Measurements from ENCODE around the gene FGF18.

Gene FGF18

DNA sequence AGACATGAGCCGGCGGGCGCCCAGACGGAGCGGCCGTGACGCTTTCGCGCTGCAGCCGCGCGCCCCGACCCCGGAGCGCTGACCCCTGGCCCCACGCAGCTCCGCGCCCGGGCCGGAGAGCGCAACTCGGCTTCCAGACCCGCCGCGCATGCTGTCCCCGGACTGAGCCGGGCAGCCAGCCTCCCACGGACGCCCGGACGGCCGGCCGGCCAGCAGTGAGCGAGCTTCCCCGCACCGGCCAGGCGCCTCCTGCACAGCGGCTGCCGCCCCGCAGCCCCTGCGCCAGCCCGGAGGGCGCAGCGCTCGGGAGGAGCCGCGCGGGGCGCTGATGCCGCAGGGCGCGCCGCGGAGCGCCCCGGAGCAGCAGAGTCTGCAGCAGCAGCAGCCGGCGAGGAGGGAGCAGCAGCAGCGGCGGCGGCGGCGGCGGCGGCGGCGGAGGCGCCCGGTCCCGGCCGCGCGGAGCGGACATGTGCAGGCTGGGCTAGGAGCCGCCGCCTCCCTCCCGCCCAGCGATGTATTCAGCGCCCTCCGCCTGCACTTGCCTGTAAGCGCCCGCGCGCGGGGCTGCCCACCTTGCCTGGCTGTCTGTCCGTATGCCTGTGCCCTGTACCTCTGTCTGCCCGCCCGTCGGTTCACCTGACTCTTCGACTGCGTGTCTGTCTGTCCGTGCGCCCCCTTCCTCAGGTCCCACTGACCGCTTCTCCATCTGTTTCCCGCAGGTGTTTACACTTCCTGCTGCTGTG is 412 bp downstream of the FGF18 start:
- H3K9ac ChIP-seq (ENCODE audit: low read depth, low read length): no peak overlapping the region
- H3K4me1 ChIP-seq (ENCODE audit: control insufficient read depth, insufficient read depth, low read length): peaks cover 12% of the 10 kb centered on the region
- no peaks in the 10 kb centered on the region for H3K36me3 ChIP-seq (ENCODE audit: control insufficient read depth, insufficient read depth, low read length)
- H3K27me3 ChIP-seq (ENCODE audit: control insufficient read depth, insufficient read depth, low read length): peaks cover 28% of the 10 kb centered on the region
- H3K4me3 ChIP-seq (ENCODE audit: low read depth, low read length): peak overlapping the region; percentile 50
- no peaks in the 10 kb centered on the region for H3K9me3 ChIP-seq (ENCODE audit: control insufficient read depth, insufficient read depth, low read length)

DNA sequence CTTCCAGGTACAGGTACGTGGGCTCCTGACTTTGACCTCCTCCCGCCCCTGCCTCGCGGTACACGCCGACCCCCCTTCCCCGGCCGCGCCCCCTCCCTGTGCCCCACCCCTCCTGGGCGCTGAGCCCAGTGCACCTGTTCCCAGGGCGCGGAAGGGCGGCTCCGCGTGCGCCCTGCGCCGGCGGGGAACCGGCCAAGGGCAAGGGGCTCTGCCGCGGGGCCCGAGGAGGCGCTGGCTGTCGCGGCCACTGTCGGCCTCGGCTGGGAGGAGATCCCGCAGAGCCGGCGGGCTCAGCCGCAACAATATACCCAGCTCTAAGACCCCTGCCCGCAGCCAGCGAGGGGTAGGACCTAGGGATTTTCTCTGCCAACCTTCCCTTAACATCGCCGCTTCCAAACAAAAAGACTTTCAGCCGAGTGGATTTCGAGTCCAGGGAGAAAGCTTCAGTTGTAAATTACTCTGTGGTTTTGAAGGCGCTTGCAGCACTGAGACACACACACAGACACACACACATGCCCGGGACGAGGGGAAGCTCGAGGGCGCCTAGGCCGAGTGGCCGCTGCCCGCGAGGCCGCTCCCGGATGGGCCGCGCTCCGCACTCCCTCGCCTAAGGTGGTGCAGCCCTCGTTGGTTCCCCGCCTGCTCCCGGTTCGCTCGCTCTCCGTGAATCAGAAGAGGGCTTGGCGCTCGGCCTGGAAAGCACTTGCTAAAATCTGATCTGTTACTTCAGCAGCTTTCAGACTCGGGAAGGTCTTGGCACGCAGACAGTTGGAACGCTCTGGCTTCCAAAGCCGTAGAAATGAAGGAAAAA is 1.2 kb downstream of the FGF18 start:
- Histone ChIP-seq H3K9ac (ENCODE audit: low read depth, low read length) (peak overlapping the region; percentile 37), H3K4me1 (ENCODE audit: control insufficient read depth, insufficient read depth, low read length) (peaks cover 14% of the 10 kb centered on the region), H3K27me3 (ENCODE audit: control insufficient read depth, insufficient read depth, low read length) (peaks cover 28% of the 10 kb centered on the region), H3K9me3 (ENCODE audit: control insufficient read depth, insufficient read depth, low read length) (no peaks in the 10 kb centered on the region), H3K36me3 (ENCODE audit: control insufficient read depth, insufficient read depth, low read length) (no peaks in the 10 kb centered on the region), H3K4me3 (ENCODE audit: low read depth, low read length) (peak overlapping the region; percentile 58)

DNA sequence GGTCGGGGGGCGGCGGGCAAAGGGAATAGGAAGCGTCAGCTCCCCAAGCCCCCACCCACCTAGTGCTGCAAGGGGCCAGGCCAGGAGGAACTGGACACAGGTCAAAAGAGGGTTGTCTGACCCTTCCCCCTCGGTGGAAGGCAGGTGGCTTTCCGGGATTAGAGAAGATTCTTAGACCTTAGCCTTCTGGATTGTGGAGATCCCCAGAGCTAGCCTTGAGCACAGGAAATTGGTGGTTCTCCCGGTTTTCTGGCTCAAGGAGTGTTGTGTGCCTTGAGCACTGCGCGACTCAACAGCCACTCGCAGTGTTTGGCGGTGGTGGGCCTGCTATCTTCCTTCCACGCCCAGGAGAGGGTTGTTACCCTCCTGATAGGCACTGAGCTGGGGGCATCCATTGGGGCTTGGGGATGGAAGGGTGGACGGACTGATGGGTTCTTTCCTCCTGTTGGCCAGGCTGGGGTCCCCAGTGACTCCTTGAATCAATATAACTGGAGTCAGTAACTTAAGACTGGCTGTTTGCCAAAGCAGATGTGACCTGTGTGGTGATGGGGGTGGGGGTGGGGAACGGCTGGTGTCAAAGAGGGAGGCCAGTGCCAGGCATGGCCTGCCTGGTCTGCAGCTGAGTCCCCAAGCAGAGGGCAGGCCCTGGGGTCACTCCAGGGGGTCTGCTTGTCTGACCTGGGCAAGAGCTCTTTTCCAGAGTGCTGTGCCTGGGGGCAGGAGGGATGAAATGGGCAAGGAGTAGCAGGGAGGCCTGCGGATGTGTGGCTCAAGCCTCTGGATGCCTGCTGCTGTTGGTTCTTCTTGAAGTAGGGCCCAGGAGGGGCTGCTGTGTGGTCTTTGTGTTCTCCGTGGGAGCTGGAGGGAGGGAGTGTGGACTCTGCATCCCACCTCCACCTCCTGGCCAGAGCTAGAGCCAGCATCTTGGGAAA is 2.1 kb downstream of the FGF18 start:
- no peaks in the 10 kb centered on the region for H3K36me3 ChIP-seq (ENCODE audit: control insufficient read depth, insufficient read depth, low read length)
- H3K4me1 ChIP-seq (ENCODE audit: control insufficient read depth, insufficient read depth, low read length): peaks cover 14% of the 10 kb centered on the region
- H3K9me3 ChIP-seq (ENCODE audit: control insufficient read depth, insufficient read depth, low read length): no peaks in the 10 kb centered on the region
- peak overlapping the region; percentile 58 for H3K4me3 ChIP-seq (ENCODE audit: low read depth, low read length)
- no peak overlapping the region for H3K9ac ChIP-seq (ENCODE audit: low read depth, low read length)
- H3K27me3 ChIP-seq (ENCODE audit: control insufficient read depth, insufficient read depth, low read length): peaks cover 28% of the 10 kb centered on the region

DNA sequence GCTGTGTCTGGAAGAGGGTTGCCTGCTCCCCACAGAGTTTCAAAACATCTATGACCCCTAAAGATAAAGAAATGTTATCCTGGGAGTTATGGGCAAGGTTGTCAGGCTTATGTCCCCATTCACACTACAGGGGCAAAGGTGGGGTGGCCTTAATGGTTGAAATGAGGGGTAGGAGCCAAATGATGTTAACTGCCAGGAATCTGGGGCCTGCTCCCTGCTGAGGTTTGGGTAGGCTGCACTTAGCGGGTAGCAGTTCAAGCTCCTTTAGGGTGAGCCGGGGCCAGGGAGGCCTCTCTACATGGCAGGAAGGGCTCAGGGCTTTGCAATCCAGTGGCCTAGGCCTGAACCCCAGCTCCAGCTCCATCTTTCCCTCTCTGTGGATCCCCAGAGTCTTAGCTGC is 3.0 kb downstream of the FGF18 start:
- no peaks in the 10 kb centered on the region for H3K36me3 ChIP-seq (ENCODE audit: control insufficient read depth, insufficient read depth, low read length)
- H3K4me1 ChIP-seq (ENCODE audit: control insufficient read depth, insufficient read depth, low read length): peaks cover 14% of the 10 kb centered on the region
- H3K4me3 ChIP-seq (ENCODE audit: low read depth, low read length): no peak overlapping the region
- no peaks in the 10 kb centered on the region for H3K9me3 ChIP-seq (ENCODE audit: control insufficient read depth, insufficient read depth, low read length)
- H3K27me3 ChIP-seq (ENCODE audit: control insufficient read depth, insufficient read depth, low read length): peaks cover 28% of the 10 kb centered on the region
- no peak overlapping the region for H3K9ac ChIP-seq (ENCODE audit: low read depth, low read length)

DNA sequence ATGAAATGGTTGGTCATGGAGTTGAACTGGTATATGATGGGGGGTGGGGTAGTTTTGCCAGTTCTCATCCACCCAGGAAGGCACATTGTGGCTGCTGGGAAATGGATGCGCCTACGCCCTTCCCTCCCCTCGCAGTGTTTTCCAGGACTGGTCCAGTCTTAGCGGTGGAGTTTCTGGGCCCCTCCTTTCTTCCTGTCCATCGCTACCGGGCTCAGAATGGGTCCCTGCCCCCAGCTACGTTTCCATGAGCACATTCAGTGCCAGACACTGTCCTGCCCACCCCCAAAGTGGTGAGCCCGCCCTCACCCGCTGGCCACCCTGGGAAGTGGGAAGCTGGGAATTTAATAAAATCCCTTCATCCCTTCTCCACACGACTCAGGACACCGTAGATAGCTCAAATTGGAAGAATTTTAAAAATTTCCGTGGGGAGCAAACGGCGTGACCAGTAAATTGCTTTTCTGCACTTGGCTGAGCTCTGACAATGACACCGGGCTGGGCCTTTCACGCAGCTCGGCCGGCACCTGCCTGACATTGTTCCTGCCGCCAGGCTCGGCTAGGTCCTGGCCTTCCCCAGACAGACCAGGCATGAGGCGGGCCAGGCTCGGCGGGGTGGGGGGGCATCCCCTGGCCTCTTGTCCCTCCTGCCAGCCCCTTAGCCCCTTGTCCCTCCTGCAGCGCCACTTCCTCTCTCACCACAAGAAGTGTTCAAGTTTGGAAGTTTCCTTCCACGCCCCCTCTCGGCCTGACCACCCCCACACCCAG is 3.6 kb downstream of the FGF18 start:
- Histone ChIP-seq H3K4me1 (ENCODE audit: control insufficient read depth, insufficient read depth, low read length) (peaks cover 13% of the 10 kb centered on the region), H3K4me3 (ENCODE audit: low read depth, low read length) (no peak overlapping the region)

DNA sequence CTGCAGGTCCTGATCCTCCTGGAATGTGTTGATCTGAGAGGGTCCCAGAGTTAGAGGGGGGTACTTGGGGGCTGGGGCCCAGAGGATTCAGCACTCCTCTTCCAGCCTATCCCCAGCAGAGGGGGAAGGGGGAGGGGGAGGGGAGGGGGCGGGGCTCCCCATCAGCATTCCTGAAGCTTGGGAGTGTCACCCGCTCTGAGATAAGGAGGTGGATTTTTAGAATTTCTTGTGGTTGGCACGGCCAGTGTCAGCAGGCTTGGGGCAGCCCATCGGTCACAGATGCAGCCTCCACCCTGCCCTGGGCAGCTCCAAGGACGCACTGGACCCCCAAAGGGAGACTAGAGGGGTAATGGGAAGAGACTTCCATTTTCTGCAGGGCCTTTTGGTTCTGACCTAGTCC is 5.3 kb downstream of the FGF18 start:
- peaks cover 9% of the 10 kb centered on the region for H3K4me1 ChIP-seq (ENCODE audit: control insufficient read depth, insufficient read depth, low read length)
- H3K9ac ChIP-seq (ENCODE audit: low read depth, low read length): no peak overlapping the region
- H3K9me3 ChIP-seq (ENCODE audit: control insufficient read depth, insufficient read depth, low read length): no peaks in the 10 kb centered on the region
- H3K36me3 ChIP-seq (ENCODE audit: control insufficient read depth, insufficient read depth, low read length): no peaks in the 10 kb centered on the region
- peaks cover 28% of the 10 kb centered on the region for H3K27me3 ChIP-seq (ENCODE audit: control insufficient read depth, insufficient read depth, low read length)
- no peak overlapping the region for H3K4me3 ChIP-seq (ENCODE audit: low read depth, low read length)

More for the DNA sequence above, 3.6 kb downstream of the FGF18 start:
- Histone ChIP-seq H3K9ac (ENCODE audit: low read depth, low read length) (no peak overlapping the region), H3K27me3 (ENCODE audit: control insufficient read depth, insufficient read depth, low read length) (peaks cover 28% of the 10 kb centered on the region), H3K9me3 (ENCODE audit: control insufficient read depth, insufficient read depth, low read length) (no peaks in the 10 kb centered on the region), H3K36me3 (ENCODE audit: control insufficient read depth, insufficient read depth, low read length) (no peaks in the 10 kb centered on the region)

DNA sequence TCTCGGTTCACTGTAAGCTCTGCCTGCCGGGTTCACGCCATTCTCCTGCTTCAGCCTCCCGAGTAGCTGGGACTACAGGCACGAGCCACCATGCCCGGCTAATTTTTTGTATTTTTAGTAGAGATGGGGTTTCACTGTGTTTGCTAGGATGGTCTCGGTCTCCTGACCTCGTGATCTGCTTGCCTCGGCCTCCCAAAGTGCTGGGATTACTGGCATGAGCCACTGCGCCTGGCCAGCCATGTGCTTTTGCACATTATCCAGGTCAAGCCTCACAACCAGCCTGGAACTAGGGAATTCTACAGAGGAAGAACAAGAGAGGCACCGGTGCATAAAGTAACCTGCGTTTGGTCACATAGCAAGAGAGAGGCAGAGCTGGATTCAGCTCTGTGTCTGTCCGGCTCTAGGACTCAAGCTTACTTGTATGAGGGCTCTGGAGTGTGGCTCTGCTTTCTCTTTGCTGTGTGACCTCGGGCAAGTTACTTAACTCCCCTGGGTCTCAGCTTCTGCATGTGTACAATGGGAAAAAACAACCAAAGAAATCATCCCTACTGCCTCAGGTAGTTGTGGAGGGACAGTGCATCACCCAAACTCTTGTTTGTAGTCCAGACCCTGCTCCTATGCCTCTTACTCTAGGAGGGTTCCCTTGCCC is 6.3 kb downstream of the FGF18 start:
- no peak overlapping the region for H3K4me3 ChIP-seq (ENCODE audit: low read depth, low read length)

DNA sequence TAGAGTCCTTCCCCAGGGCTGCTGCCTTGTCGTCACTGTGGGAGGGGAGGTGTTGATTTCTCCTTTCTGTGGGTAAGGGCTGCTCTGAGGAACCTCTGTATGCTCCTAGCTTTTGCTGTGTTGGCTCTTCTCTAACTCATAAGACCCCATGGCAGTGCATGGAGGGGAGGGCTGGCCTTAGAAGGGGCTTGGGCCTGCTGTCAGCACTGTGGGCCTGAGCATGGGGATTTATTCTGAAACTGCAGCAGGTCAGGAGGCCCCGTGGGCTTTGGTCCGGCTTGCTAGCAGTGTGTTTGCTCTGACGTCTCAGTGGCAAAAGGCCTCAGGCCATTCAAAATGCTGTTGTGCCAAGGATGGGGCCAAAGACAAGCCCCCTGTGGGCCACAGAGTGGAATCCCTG is 6.8 kb downstream of the FGF18 start:
- Histone ChIP-seq H3K36me3 (ENCODE audit: control insufficient read depth, insufficient read depth, low read length) (no peaks in the 10 kb centered on the region), H3K4me1 (ENCODE audit: control insufficient read depth, insufficient read depth, low read length) (peaks cover 8% of the 10 kb centered on the region), H3K9ac (ENCODE audit: low read depth, low read length) (no peak overlapping the region), H3K4me3 (ENCODE audit: low read depth, low read length) (no peak overlapping the region), H3K27me3 (ENCODE audit: control insufficient read depth, insufficient read depth, low read length) (peaks cover 16% of the 10 kb centered on the region), H3K9me3 (ENCODE audit: control insufficient read depth, insufficient read depth, low read length) (no peaks in the 10 kb centered on the region)

More for the DNA sequence above, 6.3 kb downstream of the FGF18 start:
- H3K27me3 ChIP-seq (ENCODE audit: control insufficient read depth, insufficient read depth, low read length): peaks cover 22% of the 10 kb centered on the region
- H3K4me1 ChIP-seq (ENCODE audit: control insufficient read depth, insufficient read depth, low read length): peaks cover 9% of the 10 kb centered on the region
- H3K36me3 ChIP-seq (ENCODE audit: control insufficient read depth, insufficient read depth, low read length): no peaks in the 10 kb centered on the region
- no peaks in the 10 kb centered on the region for H3K9me3 ChIP-seq (ENCODE audit: control insufficient read depth, insufficient read depth, low read length)
- H3K9ac ChIP-seq (ENCODE audit: low read depth, low read length): no peak overlapping the region

DNA sequence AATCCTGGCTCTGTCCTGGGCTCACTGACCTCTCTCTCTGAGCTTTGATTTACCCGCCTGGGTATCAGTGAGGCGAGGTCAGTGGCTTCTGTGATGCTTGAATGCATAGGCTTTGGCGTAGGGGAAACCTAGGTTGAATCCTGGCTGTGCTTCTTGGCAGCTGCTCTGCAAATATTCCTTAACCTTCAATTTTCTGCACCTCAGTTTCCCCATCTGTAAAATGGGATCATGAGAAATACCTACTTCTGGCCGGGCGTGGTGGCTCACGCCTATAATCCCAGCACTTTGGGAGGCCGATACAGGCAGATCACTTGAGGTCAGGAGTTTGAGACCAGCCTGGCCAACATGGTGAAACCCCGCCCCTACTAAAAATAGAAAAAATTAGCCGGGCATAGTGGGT is 7.2 kb downstream of the FGF18 start:
- H3K9ac ChIP-seq (ENCODE audit: low read depth, low read length): no peak overlapping the region
- no peaks in the 10 kb centered on the region for H3K9me3 ChIP-seq (ENCODE audit: control insufficient read depth, insufficient read depth, low read length)
- H3K4me1 ChIP-seq (ENCODE audit: control insufficient read depth, insufficient read depth, low read length): peaks cover 5% of the 10 kb centered on the region
- peaks cover 12% of the 10 kb centered on the region for H3K27me3 ChIP-seq (ENCODE audit: control insufficient read depth, insufficient read depth, low read length)
- H3K36me3 ChIP-seq (ENCODE audit: control insufficient read depth, insufficient read depth, low read length): no peaks in the 10 kb centered on the region
- no peak overlapping the region for H3K4me3 ChIP-seq (ENCODE audit: low read depth, low read length)

DNA sequence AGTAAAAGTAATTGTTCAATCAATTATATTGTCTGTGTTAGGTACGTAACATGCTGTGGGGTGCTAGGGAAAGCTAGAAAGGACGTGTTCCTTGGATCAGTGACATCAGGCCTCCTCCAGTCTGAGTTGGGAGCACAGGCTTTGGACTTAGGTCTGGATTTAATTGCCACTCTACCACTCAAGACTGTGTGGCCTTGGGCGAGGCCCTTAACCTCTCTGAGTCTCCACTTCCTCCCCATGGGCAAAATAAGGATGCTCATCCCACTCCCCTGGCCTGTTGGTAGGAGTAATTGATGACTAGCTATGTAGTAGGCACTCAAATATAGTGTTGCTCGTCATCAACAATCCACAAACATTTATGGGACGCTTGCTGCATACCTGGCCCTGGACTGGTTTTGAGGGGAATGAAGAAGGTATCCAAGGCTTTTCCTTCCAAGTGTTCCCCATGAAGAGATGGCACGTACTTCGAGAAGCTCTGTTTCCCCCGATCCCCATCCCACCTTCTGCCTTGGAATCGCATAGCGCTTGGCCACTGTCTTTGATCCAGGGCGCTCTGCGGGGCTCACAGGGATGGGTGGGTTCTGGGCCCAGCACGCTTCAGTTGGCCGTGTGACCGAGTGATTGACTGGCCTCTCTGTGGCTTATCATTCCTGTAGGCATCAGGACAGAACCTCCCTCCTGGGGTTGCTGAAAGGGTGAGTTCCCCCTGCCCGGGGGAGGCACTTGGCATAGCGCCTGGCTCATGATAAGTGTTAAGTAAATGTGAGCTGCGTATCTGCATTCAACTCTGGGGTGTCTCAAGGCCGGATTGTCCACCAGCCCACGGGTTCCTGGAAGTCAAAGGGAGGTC is 8.1 kb downstream of the FGF18 start:
- H3K4me1 ChIP-seq (ENCODE audit: control insufficient read depth, insufficient read depth, low read length): peaks cover 3% of the 10 kb centered on the region
- H3K9ac ChIP-seq (ENCODE audit: low read depth, low read length): no peak overlapping the region
- H3K9me3 ChIP-seq (ENCODE audit: control insufficient read depth, insufficient read depth, low read length): no peaks in the 10 kb centered on the region
- no peaks in the 10 kb centered on the region for H3K36me3 ChIP-seq (ENCODE audit: control insufficient read depth, insufficient read depth, low read length)
- H3K4me3 ChIP-seq (ENCODE audit: low read depth, low read length): no peak overlapping the region
- H3K27me3 ChIP-seq (ENCODE audit: control insufficient read depth, insufficient read depth, low read length): peaks cover 4% of the 10 kb centered on the region

All from iPS-15b (cell line).